HCT116 (cell line): Measurements from ENCODE around the gene DTX3L.

ENCODE experiments used
- EGR1 ChIP-seq: IDR thresholded peaks from 2 replicates; pipeline ENCODE4 v1.6.1; 2012; ENCODE audit warnings: low read depth
- EZH2phosphoT487 ChIP-seq: fragments of 200-600 bp; IDR thresholded peaks from 2 replicates; pipeline ENCODE4 v1.6.1; 2018; ENCODE audit warnings: antibody characterized with exemption, borderline replicate concordance
- MAX ChIP-seq: IDR thresholded peaks from 2 replicates; pipeline ENCODE4 v1.6.1; 2012
- POLR2A ChIP-seq: IDR thresholded peaks from 2 replicates; pipeline ENCODE4 v1.7.0; 2011; ENCODE audit warnings: borderline replicate concordance; ENCODE audit not compliant: insufficient read depth, insufficient read length; ENCODE audit errors: extremely low read depth
- POLR2AphosphoS5 ChIP-seq: IDR thresholded peaks from 2 replicates; pipeline ENCODE4 v1.6.1; 2011; ENCODE audit warnings: mild to moderate bottlenecking, low read depth, low read length, moderate library complexity
- RAD21 ChIP-seq: IDR thresholded peaks from 2 replicates; pipeline ENCODE4 v1.6.1; 2012; ENCODE audit warnings: low read depth, mild to moderate bottlenecking
- SIN3A ChIP-seq: IDR thresholded peaks from 2 replicates; pipeline ENCODE4 v1.6.1; 2012; ENCODE audit warnings: low read depth
- SRF ChIP-seq: IDR thresholded peaks from 2 replicates; pipeline ENCODE4 v1.6.1; 2012; ENCODE audit warnings: low read depth
- YY1 ChIP-seq: IDR thresholded peaks from 2 replicates; pipeline ENCODE4 v1.6.1; 2011; ENCODE audit warnings: low read length, low read depth, moderate library complexity, mild to moderate bottlenecking; ENCODE audit not compliant: insufficient replicate concordance; ENCODE audit errors: extremely low read depth
- TF ChIP-seq, protein P1 (sequence below), 3 experiments: fragments of 200-600 bp in 1 of 3; sonication (generic) in 1 of 3; IDR thresholded peaks in 2 of 3; conservative IDR thresholded peaks in 1 of 3; 2 replicates each; pipeline ENCODE4 v1.5.1; 2012 to 2017; ENCODE audit warnings: low read depth in 2 of 3, low read length in 2 of 3, antibody characterized with exemption in 1 of 3, borderline replicate concordance in 1 of 3, control low read depth in 1 of 3, mild to moderate bottlenecking in 1 of 3, mixed read lengths in 1 of 3, mixed run types in 1 of 3, moderate library complexity in 1 of 3; ENCODE audit not compliant: insufficient read depth in 1 of 3
- TF ChIP-seq, protein P2 (sequence below): IDR thresholded peaks from 2 replicates; pipeline ENCODE4 v1.6.1; 2011; ENCODE audit warnings: mild to moderate bottlenecking, low read length, moderate library complexity; ENCODE audit not compliant: insufficient replicate concordance; ENCODE audit errors: extremely low read depth
- TF ChIP-seq, protein P3 (sequence below): IDR thresholded peaks from 2 replicates; pipeline ENCODE4 v1.6.1; 2012

DNA sequence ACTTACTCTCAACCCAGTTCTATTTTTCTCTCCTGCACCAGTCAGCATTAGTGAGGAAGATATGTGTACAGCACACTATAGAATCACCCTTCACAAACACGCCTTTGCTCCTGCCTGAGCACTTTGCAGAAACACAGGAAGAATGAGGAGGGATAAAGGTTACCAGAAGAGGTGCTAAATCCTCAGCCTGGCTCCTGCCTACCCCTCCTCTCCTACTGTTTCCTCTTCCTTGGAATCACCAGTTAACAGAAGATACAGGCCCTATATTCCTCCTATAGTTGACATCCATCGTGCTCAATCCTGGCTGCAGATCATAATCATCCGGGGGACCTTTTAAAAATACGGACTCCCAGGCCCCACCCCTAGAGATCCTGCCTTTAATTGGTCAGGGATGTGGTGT, 42.2 kb downstream of the DTX3L start:
- TF ChIP-seq EGR1: no peak
- TF ChIP-seq MAX: no peak
- no peak for TF ChIP-seq EZH2phosphoT487
- no peak for TF ChIP-seq RAD21
- TF ChIP-seq, protein P1, sequence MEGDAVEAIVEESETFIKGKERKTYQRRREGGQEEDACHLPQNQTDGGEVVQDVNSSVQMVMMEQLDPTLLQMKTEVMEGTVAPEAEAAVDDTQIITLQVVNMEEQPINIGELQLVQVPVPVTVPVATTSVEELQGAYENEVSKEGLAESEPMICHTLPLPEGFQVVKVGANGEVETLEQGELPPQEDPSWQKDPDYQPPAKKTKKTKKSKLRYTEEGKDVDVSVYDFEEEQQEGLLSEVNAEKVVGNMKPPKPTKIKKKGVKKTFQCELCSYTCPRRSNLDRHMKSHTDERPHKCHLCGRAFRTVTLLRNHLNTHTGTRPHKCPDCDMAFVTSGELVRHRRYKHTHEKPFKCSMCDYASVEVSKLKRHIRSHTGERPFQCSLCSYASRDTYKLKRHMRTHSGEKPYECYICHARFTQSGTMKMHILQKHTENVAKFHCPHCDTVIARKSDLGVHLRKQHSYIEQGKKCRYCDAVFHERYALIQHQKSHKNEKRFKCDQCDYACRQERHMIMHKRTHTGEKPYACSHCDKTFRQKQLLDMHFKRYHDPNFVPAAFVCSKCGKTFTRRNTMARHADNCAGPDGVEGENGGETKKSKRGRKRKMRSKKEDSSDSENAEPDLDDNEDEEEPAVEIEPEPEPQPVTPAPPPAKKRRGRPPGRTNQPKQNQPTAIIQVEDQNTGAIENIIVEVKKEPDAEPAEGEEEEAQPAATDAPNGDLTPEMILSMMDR (IDR thresholded peaks at IDR 0.05 in 2 of 3, conservative IDR thresholded peaks at IDR 0.05 in 1 of 3; ENCODE audit: borderline replicate concordance in 1 of 3, insufficient read depth in 1 of 3, low read depth in 2 of 3, low read length in 2 of 3): no peak
- no peak for TF ChIP-seq POLR2A
- TF ChIP-seq, protein P2, sequence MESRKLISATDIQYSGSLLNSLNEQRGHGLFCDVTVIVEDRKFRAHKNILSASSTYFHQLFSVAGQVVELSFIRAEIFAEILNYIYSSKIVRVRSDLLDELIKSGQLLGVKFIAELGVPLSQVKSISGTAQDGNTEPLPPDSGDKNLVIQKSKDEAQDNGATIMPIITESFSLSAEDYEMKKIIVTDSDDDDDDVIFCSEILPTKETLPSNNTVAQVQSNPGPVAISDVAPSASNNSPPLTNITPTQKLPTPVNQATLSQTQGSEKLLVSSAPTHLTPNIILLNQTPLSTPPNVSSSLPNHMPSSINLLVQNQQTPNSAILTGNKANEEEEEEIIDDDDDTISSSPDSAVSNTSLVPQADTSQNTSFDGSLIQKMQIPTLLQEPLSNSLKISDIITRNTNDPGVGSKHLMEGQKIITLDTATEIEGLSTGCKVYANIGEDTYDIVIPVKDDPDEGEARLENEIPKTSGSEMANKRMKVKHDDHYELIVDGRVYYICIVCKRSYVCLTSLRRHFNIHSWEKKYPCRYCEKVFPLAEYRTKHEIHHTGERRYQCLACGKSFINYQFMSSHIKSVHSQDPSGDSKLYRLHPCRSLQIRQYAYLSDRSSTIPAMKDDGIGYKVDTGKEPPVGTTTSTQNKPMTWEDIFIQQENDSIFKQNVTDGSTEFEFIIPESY: no peak
- no peak for TF ChIP-seq YY1
- TF ChIP-seq, protein P3, sequence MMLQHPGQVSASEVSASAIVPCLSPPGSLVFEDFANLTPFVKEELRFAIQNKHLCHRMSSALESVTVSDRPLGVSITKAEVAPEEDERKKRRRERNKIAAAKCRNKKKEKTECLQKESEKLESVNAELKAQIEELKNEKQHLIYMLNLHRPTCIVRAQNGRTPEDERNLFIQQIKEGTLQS: no peak
- TF ChIP-seq SIN3A: no peak
- TF ChIP-seq SRF: no peak
- no peak for TF ChIP-seq POLR2AphosphoS5
